IMR-90 (cell line): Measurements from ENCODE around the gene FRMD3. TPM values are rescaled to one million over a fixed set of nuclear protein-coding genes. Genes with fewer than 3 reads are reported as not detected.

Source experiments
- ATAC-seq: fragments of 200-7000 bp; cut with Tn5 transposase; 2 replicates; pipeline ENCODE4 v1.9.1; 2020; ENCODE audit warnings: low read depth, mild to moderate bottlenecking, moderate library complexity
- BruUV-seq: library from RNA; stranded (reverse); fragments of 400-500 nt; replicated peaks from 2 replicates; lab custom pipeline; 2021; lab: Mats Ljungman, UMichigan
- CTCF ChIA-PET: fragments of 300-600 bp; formaldehyde crosslinking; extraction: SDS; loops from one replicate; lab custom pipeline; 2021; ENCODE audit warnings: antibody characterized with exemption; lab: Yijun Ruan, JAX
- POLR2A ChIA-PET: fragments of 300-600 bp; sonication (Branson Sonifier 250); formaldehyde crosslinking; loops from one replicate; lab custom pipeline; 2022; ENCODE audit warnings: antibody characterized with exemption; ENCODE audit not compliant: unreplicated experiment; lab: Charles Lee
- DNase-seq: peaks from one replicate; pipeline ENCODE4 v3.0.0; 2013
- H2AFZ ChIP-seq: replicated peaks from 2 replicates; pipeline ENCODE3; 2013; ENCODE audit warnings: low read length, mild to moderate bottlenecking; ENCODE audit not compliant: poor library complexity
- H2AK5ac ChIP-seq: 2 replicates; pipeline ENCODE4 v1.6.1; 2013; ENCODE audit warnings: low read depth, low read length, inconsistent platforms
- H2AK9ac ChIP-seq: replicated peaks from 2 replicates; pipeline ENCODE3; 2013; ENCODE audit warnings: mild to moderate bottlenecking, low read depth, low read length, moderate library complexity; ENCODE audit not compliant: poor library complexity
- H2BK120ac ChIP-seq: 2 replicates; pipeline ENCODE4 v1.6.1; 2013; ENCODE audit warnings: low read depth, low read length, inconsistent platforms
- H2BK15ac ChIP-seq: 3 replicates; pipeline ENCODE4 v1.6.1; 2013; ENCODE audit warnings: low read depth, low read length, inconsistent platforms
- H2BK20ac ChIP-seq: 2 replicates; pipeline ENCODE4 v1.6.1; 2013; ENCODE audit warnings: low read depth, mild to moderate bottlenecking, inconsistent platforms, low read length, moderate library complexity
- H2BK5ac ChIP-seq: 2 replicates; pipeline ENCODE4 v1.6.1; 2013; ENCODE audit warnings: mild to moderate bottlenecking, low read depth, low read length, inconsistent platforms; ENCODE audit not compliant: poor library complexity, severe bottlenecking
- H3K14ac ChIP-seq: replicated peaks from 2 replicates; pipeline ENCODE4 v1.6.1; 2013; ENCODE audit warnings: low read depth, low read length, inconsistent platforms
- H3K18ac ChIP-seq: 2 replicates; pipeline ENCODE4 v1.6.1; 2013; ENCODE audit warnings: low read depth, low read length, control low read depth
- H3K23ac ChIP-seq: 2 replicates; pipeline ENCODE4 v1.6.1; 2013; ENCODE audit warnings: low read depth, low read length, inconsistent platforms
- H3K27ac ChIP-seq: 2 replicates; pipeline ENCODE4 v1.5.1; 2013; ENCODE audit warnings: mild to moderate bottlenecking, control low read depth, low read length; ENCODE audit not compliant: insufficient read depth
- H3K27me3 ChIP-seq: 2 replicates; pipeline ENCODE4 v1.6.1; 2013; ENCODE audit warnings: low read length; ENCODE audit not compliant: control insufficient read depth, insufficient read depth
- H3K36me3 ChIP-seq: 2 replicates; pipeline ENCODE4 v1.6.1; 2013; ENCODE audit warnings: low read length, mixed read lengths; ENCODE audit not compliant: control insufficient read depth, insufficient read depth
- H3K4ac ChIP-seq: 2 replicates; pipeline ENCODE4 v1.6.1; 2013; ENCODE audit warnings: low read depth, low read length, inconsistent platforms
- H3K4me1 ChIP-seq: 2 replicates; pipeline ENCODE4 v1.6.1; 2013; ENCODE audit warnings: low read length, mixed read lengths; ENCODE audit not compliant: control insufficient read depth, insufficient read depth
- H3K4me2 ChIP-seq: 2 replicates; pipeline ENCODE4 v1.6.1; 2013; ENCODE audit warnings: low read depth, mild to moderate bottlenecking, control low read depth, low read length, moderate library complexity
- H3K4me3 ChIP-seq: 2 replicates; pipeline ENCODE4 v1.5.1; 2013; ENCODE audit warnings: low read depth, mild to moderate bottlenecking, control low read depth, low read length, moderate library complexity; ENCODE audit not compliant: insufficient read depth
- H3K56ac ChIP-seq: 2 replicates; pipeline ENCODE4 v1.6.1; 2013; ENCODE audit warnings: low read length, inconsistent platforms; ENCODE audit not compliant: insufficient read depth; ENCODE audit errors: extremely low read depth
- H3K79me1 ChIP-seq, 2 experiments: 2 replicates each; pipeline ENCODE4 v1.6.1; 2013; ENCODE audit warnings: low read length in 2 of 2, inconsistent platforms in 1 of 2, low read depth in 1 of 2
- H3K9ac ChIP-seq: 2 replicates; pipeline ENCODE4 v1.6.1; 2013; ENCODE audit warnings: low read depth, low read length, control low read depth
- H3K9me1 ChIP-seq: 2 replicates; pipeline ENCODE4 v1.6.1; 2013; ENCODE audit warnings: low read length, inconsistent platforms; ENCODE audit not compliant: insufficient read depth
- H3K9me3 ChIP-seq: 2 replicates; pipeline ENCODE4 v1.6.1; 2013; ENCODE audit warnings: low read length; ENCODE audit not compliant: control insufficient read depth, insufficient read depth
- H4K20me1 ChIP-seq: 2 replicates; pipeline ENCODE4 v1.6.1; 2013; ENCODE audit warnings: low read length, inconsistent platforms; ENCODE audit not compliant: insufficient read depth
- H4K5ac ChIP-seq: 2 replicates; pipeline ENCODE4 v1.6.1; 2013; ENCODE audit warnings: mild to moderate bottlenecking, low read depth, low read length, control low read depth
- H4K8ac ChIP-seq, 2 experiments: 2 replicates each; pipeline ENCODE4 v1.6.1; 2013; ENCODE audit warnings: low read depth in 2 of 2, low read length in 2 of 2, control low read depth in 1 of 2, inconsistent platforms in 1 of 2
- H4K91ac ChIP-seq: 2 replicates; pipeline ENCODE4 v1.6.1; 2013; ENCODE audit warnings: low read depth, low read length, inconsistent platforms; ENCODE audit not compliant: insufficient read depth
- BHLHE40 ChIP-seq: fragments of 150-350 bp; IDR thresholded peaks from 2 replicates; pipeline ENCODE4 v1.6.1; 2016; ENCODE audit warnings: mild to moderate bottlenecking, low read depth, low read length
- CHD1 ChIP-seq: IDR thresholded peaks from 2 replicates; pipeline ENCODE4 v1.6.1; 2012; ENCODE audit warnings: low read depth, low read length, improper control_type of control experiment
- ELK1 ChIP-seq: fragments of 150-350 bp; IDR thresholded peaks from 2 replicates; pipeline ENCODE4 v1.6.1; 2016; ENCODE audit warnings: low read depth, mild to moderate bottlenecking, low read length, moderate library complexity, borderline replicate concordance
- MAZ ChIP-seq: IDR thresholded peaks from 2 replicates; pipeline ENCODE4 v1.6.1; 2012; ENCODE audit warnings: low read depth, mild to moderate bottlenecking, low read length, improper control_type of control experiment, moderate library complexity, borderline replicate concordance
- NFE2L2 ChIP-seq: fragments of 150-350 bp; IDR thresholded peaks from 2 replicates; pipeline ENCODE4 v1.6.1; 2016; ENCODE audit warnings: low read depth, mild to moderate bottlenecking, low read length
- RAD21 ChIP-seq: IDR thresholded peaks from 2 replicates; pipeline ENCODE4 v1.6.1; 2012; ENCODE audit warnings: low read length, improper control_type of control experiment
- RFX5 ChIP-seq: IDR thresholded peaks from 2 replicates; pipeline ENCODE4 v1.8.0; 2012; ENCODE audit warnings: low read depth, mild to moderate bottlenecking, low read length, moderate library complexity
- SMC3 ChIP-seq: fragments of 150-350 bp; IDR thresholded peaks from 2 replicates; pipeline ENCODE4 v1.6.1; 2016; ENCODE audit warnings: low read depth, mild to moderate bottlenecking, antibody characterized with exemption, low read length, moderate library complexity
- WGBS, 2 experiments: methylation state at CpG; one replicate each; pipeline versions ENCODE4 v1.1.5 to v1.1.7; 2013; ENCODE audit warnings: missing lambda C conversion rate in 2 of 2; ENCODE audit not compliant: insufficient read length in 1 of 2; ENCODE audit errors: extremely low coverage in 2 of 2; 5-methylcytosine and 5-hydroxymethylcytosine counted together
- dilution Hi-C: fragments of 300-500 bp; cut with HindIII; formaldehyde crosslinking; loops from one replicate; pipeline ENCODE4 v1.14.3; 2018; ENCODE audit warnings: low sequenced_read_pairs; ENCODE audit not compliant: unreplicated experiment
- in situ Hi-C: fragments of 300-500 bp; cut with MboI; formaldehyde crosslinking; loops from 3 replicates; pipeline ENCODE4 v1.14.3; 2019; ENCODE audit warnings: low sequenced_read_pairs, inconsistent platforms, mixed read lengths
- intact Hi-C: fragments of 100-400 bp; cut with micrococcal nuclease; formaldehyde crosslinking; loops from 2 replicates; pipeline ENCODE4 v1.10.0; 2022
- polyA plus RNA-seq, 3 experiments: library from polyadenylated mRNA; depleted of rRNA; stranded (reverse); fragments of >200 nt; gene quantifications; 2 replicates each; pipeline ENCODE4 v1.2.3, GENCODE V29; 2012; ENCODE audit warnings: low replicate concordance in 1 of 3
- total RNA-seq: library from RNA; depleted of rRNA; stranded (reverse); fragments of >200 nt; gene quantifications from 2 replicates; pipeline ENCODE4 v1.2.3, GENCODE V29; 2012

The FRMD3 gene
- total and polyA plus RNA-seq, 2 of the 4 experiments (the other 2 are of a cell fraction) = 0.02 to 0.18 TPM

- H3K27me3 ChIP-seq = no peaks in the 10 kb centered on the region
- DNase-seq = no peak
- POLR2A ChIA-PET = no interaction called here
- no peaks in the 10 kb centered on the region for H3K9me1 ChIP-seq
- no peak overlapping the region for H2AK9ac ChIP-seq
- H3K9me3 ChIP-seq = no peaks in the 10 kb centered on the region
- ATAC-seq = no peak
- H2BK120ac ChIP-seq = no peak overlapping the region
- H3K4me2 ChIP-seq = no peak overlapping the region
- no peaks in the 10 kb centered on the region for H3K36me3 ChIP-seq
- H3K14ac ChIP-seq = no peak overlapping the region
- in situ Hi-C loops (no loop called here), dilution Hi-C loops (no loop called here), intact Hi-C loops (no loop called here)
- H2BK20ac ChIP-seq = no peak overlapping the region
- H3K9ac ChIP-seq = no peak overlapping the region
- no TSS peak for BruUV-seq
- WGBS, 2 experiments = no CpG with 5 or more reads among the region's 6 CpGs
- no peak overlapping the region for H3K27ac ChIP-seq
- H3K23ac ChIP-seq = no peak overlapping the region
- H4K91ac ChIP-seq = no peak overlapping the region
- H3K4me3 ChIP-seq = no peak overlapping the region
- H3K18ac ChIP-seq = no peak overlapping the region
- H3K4ac ChIP-seq = no peak overlapping the region
- H3K79me1 ChIP-seq = no peaks in the 10 kb centered on the region
- no peak overlapping the region for H2AFZ ChIP-seq
- H2BK5ac ChIP-seq = no peak overlapping the region
- H2AK5ac ChIP-seq = no peak overlapping the region
- H2BK15ac ChIP-seq = no peak overlapping the region
- H3K56ac ChIP-seq = no peak overlapping the region
- no peak overlapping the region for H4K8ac ChIP-seq
- H4K5ac ChIP-seq = no peak overlapping the region
- TF ChIP-seq CHD1 = no peak
- no peak for TF ChIP-seq MAZ
- TF ChIP-seq RFX5 = no peak
- TF ChIP-seq SMC3 = no peak
- TF ChIP-seq ELK1 = no peak
- TF ChIP-seq NFE2L2 = no peak
- no peak for TF ChIP-seq BHLHE40
- TF ChIP-seq RAD21 = no peak
- no peaks in the 10 kb centered on the region for H4K20me1 ChIP-seq
- CTCF ChIA-PET = no interaction called here
- no peaks in the 10 kb centered on the region for H3K4me1 ChIP-seq
Measured at GRCh38 chr9:83327750-83328622, 210.2 kb downstream of the FRMD3 start.
